ENCODE measurements around the gene COG1. TPM values are rescaled to one million over a fixed set of nuclear protein-coding genes. Genes with fewer than 3 reads are reported as not detected.

COG1 gene
- total RNA-seq, 2 donors from 2014 or later: 34.8 to 42.5 TPM

DNA sequence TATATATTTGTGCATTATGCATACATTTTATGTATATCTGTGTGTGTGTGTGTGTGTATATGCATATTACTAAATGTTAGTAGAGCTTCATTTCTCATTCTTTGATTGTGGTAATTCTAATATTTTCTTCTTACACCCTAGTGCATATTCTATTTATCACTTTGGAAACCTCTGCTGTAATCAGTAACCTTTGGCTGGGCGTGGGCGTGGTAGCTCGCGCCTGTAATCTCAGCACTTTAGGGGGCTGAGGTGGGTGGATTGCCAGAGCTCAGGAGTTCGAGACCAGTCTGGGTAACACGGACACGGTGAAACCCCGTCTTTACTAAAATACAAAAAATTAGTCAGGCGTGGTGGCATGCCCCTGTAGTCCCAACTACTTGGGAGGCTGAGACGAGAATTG, 41.9 kb downstream of the COG1 start:
- TF ChIP-seq POLR2A (IDR thresholded peaks at IDR 0.05): no peak
- TF ChIP-seq, protein P1, sequence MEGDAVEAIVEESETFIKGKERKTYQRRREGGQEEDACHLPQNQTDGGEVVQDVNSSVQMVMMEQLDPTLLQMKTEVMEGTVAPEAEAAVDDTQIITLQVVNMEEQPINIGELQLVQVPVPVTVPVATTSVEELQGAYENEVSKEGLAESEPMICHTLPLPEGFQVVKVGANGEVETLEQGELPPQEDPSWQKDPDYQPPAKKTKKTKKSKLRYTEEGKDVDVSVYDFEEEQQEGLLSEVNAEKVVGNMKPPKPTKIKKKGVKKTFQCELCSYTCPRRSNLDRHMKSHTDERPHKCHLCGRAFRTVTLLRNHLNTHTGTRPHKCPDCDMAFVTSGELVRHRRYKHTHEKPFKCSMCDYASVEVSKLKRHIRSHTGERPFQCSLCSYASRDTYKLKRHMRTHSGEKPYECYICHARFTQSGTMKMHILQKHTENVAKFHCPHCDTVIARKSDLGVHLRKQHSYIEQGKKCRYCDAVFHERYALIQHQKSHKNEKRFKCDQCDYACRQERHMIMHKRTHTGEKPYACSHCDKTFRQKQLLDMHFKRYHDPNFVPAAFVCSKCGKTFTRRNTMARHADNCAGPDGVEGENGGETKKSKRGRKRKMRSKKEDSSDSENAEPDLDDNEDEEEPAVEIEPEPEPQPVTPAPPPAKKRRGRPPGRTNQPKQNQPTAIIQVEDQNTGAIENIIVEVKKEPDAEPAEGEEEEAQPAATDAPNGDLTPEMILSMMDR (IDR thresholded peaks at IDR 0.05): no peak
- Histone ChIP-seq H3K9me3 (no peaks in the 10 kb centered on the region), H3K4me1 (peaks cover 43% of the 10 kb centered on the region), H3K4me3 (no peak overlapping the region), H3K27me3 (no peaks in the 10 kb centered on the region), H3K36me3 (replicated peaks in 1 of 2; ENCODE audit: insufficient read depth in 1 of 2, low read depth in 2 of 2) (peaks cover 0 to 8% of the 10 kb centered on the region in 2 donors), H3K27ac (no peak overlapping the region)
- intact Hi-C loops (cut with DNase I): no loop called here
- no peak for ATAC-seq
- DNase-seq: no peak
- 88% methylated on average over 10 of the region's 10 CpGs for WGBS, 2 donors

DNA sequence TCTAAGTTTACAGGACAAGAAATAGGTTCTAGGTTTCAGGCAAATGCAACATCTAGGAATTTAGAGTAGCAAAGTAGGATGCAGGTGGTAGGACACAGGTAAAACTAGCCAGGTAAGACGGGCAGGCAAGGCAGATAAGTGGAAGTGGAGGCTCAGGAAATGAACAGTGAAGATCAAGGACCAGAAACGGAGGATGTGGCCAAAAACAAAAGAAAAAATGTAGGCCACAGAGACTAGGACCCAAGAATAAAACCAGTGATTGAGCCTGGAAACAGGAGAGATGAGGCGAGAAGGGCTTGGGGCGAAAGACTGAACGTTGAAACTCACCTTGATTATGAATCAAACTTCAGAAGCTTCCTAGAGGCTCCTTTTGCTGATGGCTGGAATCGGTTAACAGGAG, 44.9 kb downstream of the COG1 start:
- ATAC-seq: no peak

DNA sequence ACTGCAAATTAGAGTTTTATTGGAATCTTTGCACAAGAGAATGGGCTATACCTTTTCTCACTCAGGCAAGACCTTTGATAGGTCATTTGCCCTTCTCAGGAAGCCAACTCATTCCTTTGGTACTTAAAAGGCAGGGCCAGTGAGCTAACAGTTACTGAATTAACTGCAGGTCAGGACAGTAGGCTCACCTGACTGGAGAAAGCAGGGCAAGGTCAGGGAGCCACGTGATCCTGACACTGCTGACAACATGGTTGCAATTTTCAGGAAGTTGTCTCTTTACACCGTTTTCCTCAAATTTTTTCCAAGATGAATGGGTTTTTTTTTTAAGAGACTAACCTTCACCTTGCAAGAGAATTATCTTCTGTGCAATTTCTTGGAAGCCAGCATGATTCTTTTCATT, 47.7 kb downstream of the COG1 start:
- no peaks in the 10 kb centered on the region for H3K27me3 ChIP-seq
- peaks cover 0 to 6% of the 10 kb centered on the region in 2 donors for H3K36me3 ChIP-seq (replicated peaks in 1 of 2; ENCODE audit: insufficient read depth in 1 of 2, low read depth in 2 of 2)
- H3K27ac ChIP-seq: no peak overlapping the region
- peak; percentile 38 for ATAC-seq
- H3K4me3 ChIP-seq: no peak overlapping the region
- peaks cover 28% of the 10 kb centered on the region for H3K4me1 ChIP-seq
- intact Hi-C loops (cut with DNase I): no loop called here
- no peaks in the 10 kb centered on the region for H3K9me3 ChIP-seq
- DNase-seq: peak in 1 of 4 donors; percentile 44
- WGBS, 2 donors: 25 to 34% methylated on average over 2 of the region's 2 CpGs
- no peak for TF ChIP-seq POLR2A (IDR thresholded peaks at IDR 0.05)
- TF ChIP-seq, protein P1 (IDR thresholded peaks at IDR 0.05): no peak

More for the DNA sequence above, 44.9 kb downstream of the COG1 start:
- H3K27me3 ChIP-seq: no peaks in the 10 kb centered on the region
- H3K4me3 ChIP-seq: no peak overlapping the region
- 61 to 74% methylated on average over 6 of the region's 6 CpGs for WGBS, 2 donors
- H3K36me3 ChIP-seq (replicated peaks in 1 of 2; ENCODE audit: insufficient read depth in 1 of 2, low read depth in 2 of 2): peaks cover 0 to 8% of the 10 kb centered on the region in 2 donors
- peaks cover 36% of the 10 kb centered on the region for H3K4me1 ChIP-seq
- intact Hi-C loops (cut with DNase I): no loop called here
- no peaks in the 10 kb centered on the region for H3K9me3 ChIP-seq
- TF ChIP-seq POLR2A (IDR thresholded peaks at IDR 0.05): no peak
- TF ChIP-seq, protein P1 (IDR thresholded peaks at IDR 0.05): no peak
- DNase-seq: no peak
- no peak overlapping the region for H3K27ac ChIP-seq

DNA sequence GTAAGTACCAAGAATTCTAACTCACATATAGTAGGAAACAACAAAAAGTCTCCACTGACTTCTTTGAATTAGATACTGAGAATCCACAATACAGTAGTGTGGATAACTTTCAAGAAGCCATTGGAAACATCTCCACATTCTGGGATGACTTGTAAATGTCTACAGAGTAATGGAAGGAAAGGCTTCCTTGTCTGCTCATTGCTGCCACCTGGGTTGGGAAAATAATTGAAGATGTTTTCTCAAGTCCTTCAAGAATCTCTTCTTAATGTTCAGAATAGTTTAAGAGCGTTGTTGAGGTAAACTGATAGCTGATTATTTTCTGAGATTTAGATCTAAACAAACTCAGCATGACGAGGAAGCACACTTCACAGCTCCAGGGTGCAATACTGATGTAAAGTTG, 54.9 kb downstream of the COG1 start:
- intact Hi-C loops (cut with DNase I): no loop called here
- no peaks in the 10 kb centered on the region for H3K9me3 ChIP-seq
- no peaks in the 10 kb centered on the region for H3K4me1 ChIP-seq
- WGBS, 2 donors: 83 to 86% methylated on average over 2 of the region's 2 CpGs
- no peak overlapping the region for H3K4me3 ChIP-seq
- H3K27ac ChIP-seq: no peak overlapping the region
- TF ChIP-seq, protein P1 (IDR thresholded peaks at IDR 0.05): no peak
- no peak for TF ChIP-seq POLR2A (IDR thresholded peaks at IDR 0.05)
- ATAC-seq: no peak
- no peaks in the 10 kb centered on the region for H3K27me3 ChIP-seq
- H3K36me3 ChIP-seq (replicated peaks in 1 of 2; ENCODE audit: insufficient read depth in 1 of 2, low read depth in 2 of 2): no peaks in the 10 kb centered on the region
- DNase-seq: no peak

DNA sequence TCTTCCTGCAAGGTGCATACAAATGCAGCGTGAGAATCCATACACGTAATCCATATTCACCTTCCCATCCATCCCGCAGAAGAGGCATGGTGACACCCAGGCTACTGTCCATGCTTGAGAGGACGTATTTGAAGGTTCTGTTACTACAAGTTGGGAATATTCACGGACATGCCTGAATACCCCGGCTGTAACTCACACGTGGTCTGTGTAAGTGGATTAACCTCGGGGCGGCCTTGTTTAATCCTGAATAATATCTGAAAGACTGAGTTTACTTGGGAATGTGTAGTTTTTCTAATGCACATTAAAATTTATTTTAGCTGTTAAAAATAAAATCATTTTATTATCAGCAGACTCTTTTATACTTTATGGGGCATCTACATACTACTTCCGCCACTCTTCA, 55.7 kb downstream of the COG1 start:
- H3K27ac ChIP-seq: no peak overlapping the region
- DNase-seq (no peak), ATAC-seq (no peak)
- H3K27me3 ChIP-seq: no peaks in the 10 kb centered on the region
- H3K4me3 ChIP-seq: no peak overlapping the region
- intact Hi-C loops (cut with DNase I): no loop called here
- TF ChIP-seq POLR2A (IDR thresholded peaks at IDR 0.05): no peak
- TF ChIP-seq, protein P1 (IDR thresholded peaks at IDR 0.05): no peak
- H3K4me1 ChIP-seq: no peaks in the 10 kb centered on the region
- 85 to 90% methylated on average over 10 of the region's 10 CpGs for WGBS, 2 donors
- no peaks in the 10 kb centered on the region for H3K36me3 ChIP-seq (replicated peaks in 1 of 2; ENCODE audit: insufficient read depth in 1 of 2, low read depth in 2 of 2)
- H3K9me3 ChIP-seq: no peaks in the 10 kb centered on the region

Measured in body of pancreas (tissue), 4 donors.